DND-41 (cell line): Measurements from ENCODE around the gene CNOT10.
"Not testable (repeated sequence)": the region's sequence is repeated elsewhere in the genome, so short reads cannot be mapped to it uniquely, and the experiment has no call there.

Source experiments
- ATAC-seq: fragments of 200-7000 bp; cut with Tn5 transposase; 3 replicates; pipeline ENCODE4 v1.9.1; 2021; ENCODE audit warnings: low read depth; ENCODE audit not compliant: insufficient read depth
- DNase-seq: peaks from one replicate; pipeline ENCODE4 v3.0.0-alpha.2; 2020
- H2AFZ ChIP-seq: 2 replicates; pipeline ENCODE4 v1.6.0; 2012; ENCODE audit warnings: low read depth, low read length
- H3K27ac ChIP-seq: 2 replicates; pipeline ENCODE4 v1.5.1; 2012; ENCODE audit warnings: low read length, inconsistent platforms
- H3K27me3 ChIP-seq: fragments of 200-600 bp; sonication (generic); 2 replicates; pipeline ENCODE4 v1.6.0; 2012; ENCODE audit warnings: low read length, mild to moderate bottlenecking, inconsistent platforms; ENCODE audit not compliant: insufficient read depth, poor library complexity
- H3K36me3 ChIP-seq: 2 replicates; pipeline ENCODE4 v1.5.1; 2012; ENCODE audit warnings: low read length, inconsistent platforms; ENCODE audit not compliant: insufficient read depth
- H3K4me1 ChIP-seq: 2 replicates; pipeline ENCODE4 v1.5.1; 2012; ENCODE audit warnings: mild to moderate bottlenecking, low read length; ENCODE audit not compliant: insufficient read depth
- H3K4me2 ChIP-seq: 2 replicates; pipeline ENCODE4 v1.6.0; 2012; ENCODE audit warnings: mild to moderate bottlenecking, moderate library complexity, low read length, inconsistent platforms; ENCODE audit not compliant: insufficient read depth
- H3K4me3 ChIP-seq, 2 experiments: fragments of 200-600 bp in 1 of 2; shearing (Covaris generic) in 1 of 2; 2 replicates each; pipeline ENCODE4 v1.5.1; 2012 to 2016; ENCODE audit warnings: inconsistent platforms in 2 of 2, low read length in 2 of 2, mild to moderate bottlenecking in 2 of 2, low read depth in 1 of 2, moderate library complexity in 1 of 2
- H3K79me2 ChIP-seq: 2 replicates; pipeline ENCODE4 v1.6.0; 2012; ENCODE audit warnings: low read length, inconsistent platforms; ENCODE audit not compliant: insufficient read depth
- H3K9ac ChIP-seq: 2 replicates; pipeline ENCODE4 v1.6.0; 2012; ENCODE audit warnings: low read depth, mild to moderate bottlenecking, inconsistent platforms, low read length, moderate library complexity
- H3K9me3 ChIP-seq: 2 replicates; pipeline ENCODE4 v1.5.1; 2012; ENCODE audit warnings: low read length, moderate library complexity, mild to moderate bottlenecking, inconsistent platforms; ENCODE audit not compliant: insufficient read depth, severe bottlenecking
- H4K20me1 ChIP-seq: 2 replicates; pipeline ENCODE4 v1.6.0; 2012; ENCODE audit warnings: low read length; ENCODE audit not compliant: insufficient read depth
- CTCF ChIP-seq: IDR thresholded peaks from 2 replicates; pipeline ENCODE4 v1.5.1; 2012; ENCODE audit warnings: borderline replicate concordance, low read length, moderate library complexity, mild to moderate bottlenecking; ENCODE audit not compliant: poor library complexity, severe bottlenecking; ENCODE audit errors: extremely low read depth
- EZH2 ChIP-seq: IDR thresholded peaks from 3 replicates; pipeline ENCODE4 v1.6.1; 2012; ENCODE audit warnings: borderline replicate concordance, low read depth, mild to moderate bottlenecking, moderate library complexity, low read length, inconsistent platforms; ENCODE audit not compliant: severe bottlenecking

The CNOT10 gene

GRCh38 chr3:32667072-32667582, 17.9 kb upstream of the CNOT10 start:
- Histone ChIP-seq H3K36me3 (no peaks in the 10 kb centered on the region), H3K4me3 (no peak overlapping the region), H3K27ac (no peak overlapping the region), H3K9me3 (no peaks in the 10 kb centered on the region), H4K20me1 (no peaks in the 10 kb centered on the region), H3K9ac (no peak overlapping the region), H3K79me2 (no peaks in the 10 kb centered on the region), H3K4me2 (no peak overlapping the region), H2AFZ (no peak overlapping the region), H3K27me3 (no peaks in the 10 kb centered on the region), H3K4me1 (no peaks in the 10 kb centered on the region)
- ATAC-seq (no peak), DNase-seq (no peak)
- TF ChIP-seq CTCF, result no peak
- no peak for TF ChIP-seq EZH2

GRCh38 chr3:32669226-32669625, 15.8 kb upstream of the CNOT10 start:
- not testable (repeated sequence) for H3K4me2 ChIP-seq, H3K9me3 ChIP-seq, H3K36me3 ChIP-seq, H3K27ac ChIP-seq, DNase-seq, H3K79me2 ChIP-seq, H3K9ac ChIP-seq, H3K4me3 ChIP-seq, H2AFZ ChIP-seq, H4K20me1 ChIP-seq, ATAC-seq, H3K27me3 ChIP-seq, H3K4me1 ChIP-seq

- not testable (repeated sequence) for H3K4me1 ChIP-seq, DNase-seq, H3K36me3 ChIP-seq, H3K79me2 ChIP-seq, H3K9me3 ChIP-seq, H3K4me3 ChIP-seq, H4K20me1 ChIP-seq, H3K9ac ChIP-seq, H3K27me3 ChIP-seq, ATAC-seq, H2AFZ ChIP-seq, H3K27ac ChIP-seq, H3K4me2 ChIP-seq
Measured at GRCh38 chr3:32673730-32674129, 11.3 kb upstream of the CNOT10 start.

GRCh38 chr3:32675164-32675563, 9.8 kb upstream of the CNOT10 start:
- no peaks in the 10 kb centered on the region for H4K20me1 ChIP-seq
- H3K36me3 ChIP-seq, result no peaks in the 10 kb centered on the region
- ATAC-seq (no peak), DNase-seq (no peak)
- no peaks in the 10 kb centered on the region for H3K27me3 ChIP-seq
- H2AFZ ChIP-seq, result no peak overlapping the region
- no peaks in the 10 kb centered on the region for H3K4me1 ChIP-seq
- no peaks in the 10 kb centered on the region for H3K79me2 ChIP-seq
- H3K27ac ChIP-seq, result no peak overlapping the region
- H3K4me3 ChIP-seq, result no peak overlapping the region
- H3K9ac ChIP-seq, result no peak overlapping the region
- no peak overlapping the region for H3K4me2 ChIP-seq
- TF ChIP-seq EZH2 (no peak), CTCF (no peak)
- no peaks in the 10 kb centered on the region for H3K9me3 ChIP-seq

- DNase-seq (no peak), ATAC-seq (no peak)
- no peak for TF ChIP-seq CTCF
- H3K9me3 ChIP-seq, result no peaks in the 10 kb centered on the region
- no peaks in the 10 kb centered on the region for H3K36me3 ChIP-seq
- H3K4me1 ChIP-seq, result no peaks in the 10 kb centered on the region
- H3K9ac ChIP-seq, result no peak overlapping the region
- no peaks in the 10 kb centered on the region for H3K27me3 ChIP-seq
- H3K79me2 ChIP-seq, result no peaks in the 10 kb centered on the region
- H3K4me2 ChIP-seq, result no peak overlapping the region
- no peak overlapping the region for H3K4me3 ChIP-seq
- no peak overlapping the region for H3K27ac ChIP-seq
- H4K20me1 ChIP-seq, result no peaks in the 10 kb centered on the region
- H2AFZ ChIP-seq, result no peak overlapping the region
Measured at GRCh38 chr3:32675650-32676049, 9.3 kb upstream of the CNOT10 start.
